HG03159 (cell line): ENCODE measurements around the gene SH3GL3.

Experiments used
- ATAC-seq: cut with Tn5 transposase; IDR thresholded peaks from one replicate; pipeline ENCODE4 v1.9.1; 2021; ENCODE audit warnings: mild to moderate bottlenecking, moderate library complexity; ENCODE audit not compliant: unreplicated experiment

The SH3GL3 gene

DNA sequence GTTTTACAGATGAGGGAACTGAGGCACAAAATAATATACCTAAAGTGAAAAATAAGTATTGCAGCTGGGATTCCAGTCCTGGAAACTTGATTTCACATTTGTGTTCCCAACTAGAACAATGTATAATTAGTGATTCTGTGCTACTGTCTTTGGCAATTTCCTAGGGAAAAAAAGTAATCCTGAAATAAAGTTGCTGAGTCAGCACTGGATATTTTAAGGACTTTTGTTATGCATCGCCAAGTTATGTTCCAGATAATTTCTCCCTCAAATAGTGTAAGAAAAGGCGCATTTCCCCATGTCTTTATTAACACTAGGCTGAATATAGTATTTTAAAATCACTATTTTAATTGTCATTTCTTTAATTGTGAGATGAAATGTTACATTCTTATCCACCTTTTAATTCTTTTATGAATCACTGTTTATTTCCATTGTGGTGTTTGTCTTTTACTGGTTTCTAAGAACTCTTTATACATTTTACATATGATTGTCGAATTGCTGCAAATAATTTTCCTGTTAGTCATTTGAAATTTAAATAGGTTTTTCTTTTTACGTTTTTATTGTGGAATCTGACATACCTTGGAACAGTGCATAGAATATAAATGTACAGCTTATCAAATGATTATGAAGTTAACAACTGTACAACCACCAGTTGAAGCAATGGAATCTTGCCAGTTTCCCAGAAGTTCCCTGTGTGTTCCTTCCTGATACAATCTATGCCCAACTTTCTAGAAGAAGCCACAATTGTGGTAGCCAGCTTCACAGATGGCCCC lies 56.6 kb downstream of the SH3GL3 start:
- no peak for ATAC-seq

DNA sequence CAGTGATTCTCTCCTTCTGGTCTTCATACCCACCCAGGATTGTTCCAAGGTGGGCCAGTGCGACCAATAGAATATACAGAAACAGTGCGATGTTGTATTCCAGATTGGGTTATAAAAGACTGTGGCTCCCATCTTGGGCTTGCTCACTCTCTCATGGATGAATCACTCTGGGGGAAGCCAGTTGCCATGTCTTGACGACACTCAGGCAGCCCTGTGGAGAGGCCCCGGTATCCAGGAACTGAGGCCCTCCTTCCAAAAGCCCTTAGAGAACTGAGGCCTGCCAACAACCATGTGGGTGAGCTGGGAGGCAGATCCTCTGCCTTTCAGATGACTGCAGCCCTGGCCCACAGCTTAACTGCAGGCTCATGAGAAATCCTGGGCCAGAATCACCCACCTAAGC lies 57.2 kb downstream of the SH3GL3 start:
- ATAC-seq = no peak

DNA sequence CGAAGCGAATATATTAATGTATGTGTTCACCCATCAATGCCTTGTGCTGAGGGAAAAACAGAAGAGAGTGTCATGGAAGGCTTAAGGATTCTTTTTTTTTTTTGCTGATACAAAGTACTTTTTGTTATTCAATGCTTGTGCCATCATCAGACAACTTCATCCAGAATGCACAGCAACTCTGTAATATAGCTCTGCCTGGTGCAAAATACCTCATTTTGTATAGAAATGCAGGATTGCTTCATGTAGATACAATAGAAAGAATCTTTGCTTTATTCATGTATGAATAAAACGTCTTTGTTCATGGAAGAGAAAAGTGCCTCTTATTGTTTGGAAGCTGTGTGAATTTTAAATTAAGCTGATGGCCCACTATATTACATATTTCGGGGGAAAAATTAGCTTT lies 62.9 kb downstream of the SH3GL3 start:
- no peak for ATAC-seq

DNA sequence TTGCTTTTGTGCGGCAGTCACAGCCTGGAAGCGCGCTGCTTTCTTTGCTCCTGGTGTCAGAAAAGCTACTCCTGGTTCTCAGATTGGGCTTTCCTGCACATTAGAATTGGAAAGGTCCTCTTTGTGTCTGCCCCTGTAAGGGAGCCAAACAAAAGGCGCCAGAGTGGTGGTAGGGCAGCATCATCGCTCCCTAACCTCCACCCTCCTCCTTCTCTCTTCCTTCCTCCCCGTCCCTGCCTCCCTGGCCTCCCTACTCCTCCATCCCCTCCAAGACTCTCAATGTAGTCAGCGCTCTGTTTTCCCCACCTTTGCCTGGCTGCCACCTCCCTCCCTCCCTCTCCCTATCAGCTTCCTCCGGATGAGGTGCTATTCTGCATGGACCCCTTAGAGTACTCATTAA lies 65.3 kb downstream of the SH3GL3 start:
- no peak for ATAC-seq

DNA sequence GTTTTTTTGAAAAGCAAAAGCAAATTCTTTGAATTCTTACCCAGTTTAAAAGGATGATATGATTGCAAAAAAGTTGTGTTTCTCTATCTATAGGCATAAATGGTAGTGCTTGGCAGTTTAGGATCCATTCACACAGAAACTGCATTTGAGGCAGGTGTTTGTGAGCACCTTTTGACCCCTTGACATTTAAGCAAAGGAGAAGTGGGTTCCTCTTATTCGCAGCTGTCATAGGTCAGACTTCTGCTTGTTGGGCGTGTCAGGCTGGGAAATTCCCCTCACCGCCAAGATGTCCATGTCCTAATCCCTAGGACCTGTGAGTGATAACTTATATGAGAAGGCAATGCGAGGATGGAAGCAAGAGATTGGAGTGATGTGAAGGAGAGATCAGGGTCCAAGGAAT lies 67.4 kb downstream of the SH3GL3 start:
- no peak for ATAC-seq

DNA sequence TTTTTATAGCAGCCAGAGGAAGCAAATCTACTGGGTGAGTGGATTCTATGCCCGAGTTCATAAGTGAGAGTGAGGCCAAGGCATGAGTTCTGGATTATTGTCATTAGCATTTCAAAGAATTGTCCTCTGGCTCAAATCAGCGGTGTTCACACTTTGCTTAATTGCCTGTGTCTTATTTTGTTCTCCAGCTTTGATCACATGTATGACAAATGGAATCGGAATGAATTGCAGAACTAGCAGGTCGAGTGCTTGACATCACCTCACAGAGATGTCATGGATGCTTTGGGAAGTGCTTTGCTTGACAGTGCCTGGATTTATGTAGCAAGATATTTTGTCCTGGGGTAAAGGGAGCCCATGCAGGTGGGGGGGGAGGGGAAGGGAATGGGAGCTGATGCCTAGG lies 68.0 kb downstream of the SH3GL3 start:
- no peak for ATAC-seq

DNA sequence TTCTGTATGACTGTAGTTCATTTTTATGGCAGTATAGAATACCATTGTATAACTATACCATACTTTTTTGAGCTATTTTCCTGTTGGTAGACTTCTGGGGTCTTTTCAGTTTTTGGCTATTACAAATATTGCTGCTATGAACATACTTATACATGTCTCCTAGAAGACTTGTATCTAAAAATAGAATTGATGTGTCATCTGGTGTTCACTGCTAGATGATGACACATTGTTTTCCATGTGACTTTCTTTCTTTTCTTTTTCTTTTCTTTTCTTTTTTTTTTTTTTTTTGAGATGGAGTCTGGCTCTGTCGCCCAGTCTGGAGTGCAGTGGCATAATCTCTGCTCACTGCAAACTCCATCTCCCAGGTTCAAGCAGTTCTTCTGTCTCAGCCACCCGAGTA lies 69.8 kb downstream of the SH3GL3 start:
- no peak for ATAC-seq

DNA sequence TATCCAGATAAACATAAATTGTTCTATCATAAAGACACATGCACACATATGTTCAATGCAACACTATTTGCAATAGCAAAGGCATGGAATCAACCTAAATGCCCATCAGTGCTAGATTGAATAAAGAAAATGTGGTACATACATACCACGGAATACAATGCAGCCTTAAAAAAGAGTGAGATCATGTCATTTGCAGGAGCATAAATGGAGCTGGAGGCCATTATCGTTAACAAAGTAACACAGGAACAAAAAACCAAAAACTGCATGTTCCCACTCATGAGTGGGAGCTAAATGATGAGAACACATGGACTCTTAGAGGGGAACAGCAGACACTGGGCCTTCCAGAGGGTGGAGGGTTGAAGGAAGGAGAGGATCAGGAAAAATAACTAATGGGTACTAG lies 79.2 kb downstream of the SH3GL3 start:
- no peak for ATAC-seq

DNA sequence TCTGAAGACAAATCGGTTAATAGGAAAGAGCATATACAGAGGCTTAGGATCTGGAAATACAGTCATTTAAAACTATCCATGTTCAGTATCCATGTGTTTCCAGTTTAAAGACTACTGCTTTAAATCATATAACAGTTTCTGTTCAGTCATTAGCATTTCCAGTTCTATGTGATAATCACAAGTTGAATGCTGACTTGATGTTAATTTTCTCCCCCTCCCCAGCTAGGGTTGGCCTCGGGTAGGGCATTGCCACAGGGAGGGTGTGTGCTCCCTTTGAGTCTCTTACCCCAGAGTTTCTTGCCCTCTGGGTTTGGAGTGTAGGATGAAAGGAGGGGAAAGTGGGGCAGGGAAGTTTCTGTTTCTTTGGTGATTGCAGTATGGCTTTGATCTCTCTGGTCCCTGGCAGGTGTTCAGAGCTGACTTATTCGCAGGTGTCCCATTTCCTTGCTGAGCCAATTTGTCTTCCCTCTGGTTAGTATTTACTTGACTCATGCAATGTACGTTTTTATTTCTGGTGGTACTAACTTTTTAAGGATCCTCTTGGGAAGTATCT lies 86.3 kb downstream of the SH3GL3 start:
- ATAC-seq = no peak

DNA sequence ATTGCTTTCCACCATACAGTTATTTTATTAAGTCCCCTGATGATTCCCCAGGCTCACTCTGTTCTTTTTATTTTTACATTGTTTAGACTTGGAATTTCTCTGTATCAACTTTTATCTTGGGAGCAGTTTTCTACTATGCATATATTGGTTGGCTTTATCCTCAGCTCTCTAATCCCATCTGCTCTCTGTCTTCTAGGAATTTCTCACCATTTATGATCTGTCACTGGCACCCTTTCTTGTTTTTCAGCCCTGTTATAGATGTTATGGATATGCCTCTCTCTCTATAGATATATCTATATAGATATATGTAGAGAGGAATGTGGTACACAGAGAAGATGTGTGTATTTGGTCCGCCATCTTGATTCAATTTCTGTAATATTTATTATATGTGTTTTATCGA lies 90.5 kb downstream of the SH3GL3 start:
- no peak for ATAC-seq

DNA sequence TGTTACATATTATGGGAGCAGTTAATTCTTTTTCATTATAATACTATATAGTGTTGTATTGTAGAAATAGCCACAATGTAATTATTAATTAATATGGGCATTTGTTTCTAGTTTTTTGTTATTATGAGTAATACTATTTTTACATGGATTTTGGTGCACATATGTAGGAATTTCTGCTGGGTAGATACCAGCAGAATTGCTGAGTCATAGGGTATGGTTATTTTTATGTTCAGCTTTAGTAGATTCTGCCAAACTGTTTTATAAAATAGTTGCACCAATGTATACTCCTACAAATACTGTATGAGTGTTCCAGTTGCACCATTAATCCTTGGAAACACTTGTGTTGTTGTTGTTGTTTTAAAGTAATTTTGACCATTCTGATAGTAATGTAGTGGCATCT lies 91.5 kb downstream of the SH3GL3 start:
- ATAC-seq = no peak

DNA sequence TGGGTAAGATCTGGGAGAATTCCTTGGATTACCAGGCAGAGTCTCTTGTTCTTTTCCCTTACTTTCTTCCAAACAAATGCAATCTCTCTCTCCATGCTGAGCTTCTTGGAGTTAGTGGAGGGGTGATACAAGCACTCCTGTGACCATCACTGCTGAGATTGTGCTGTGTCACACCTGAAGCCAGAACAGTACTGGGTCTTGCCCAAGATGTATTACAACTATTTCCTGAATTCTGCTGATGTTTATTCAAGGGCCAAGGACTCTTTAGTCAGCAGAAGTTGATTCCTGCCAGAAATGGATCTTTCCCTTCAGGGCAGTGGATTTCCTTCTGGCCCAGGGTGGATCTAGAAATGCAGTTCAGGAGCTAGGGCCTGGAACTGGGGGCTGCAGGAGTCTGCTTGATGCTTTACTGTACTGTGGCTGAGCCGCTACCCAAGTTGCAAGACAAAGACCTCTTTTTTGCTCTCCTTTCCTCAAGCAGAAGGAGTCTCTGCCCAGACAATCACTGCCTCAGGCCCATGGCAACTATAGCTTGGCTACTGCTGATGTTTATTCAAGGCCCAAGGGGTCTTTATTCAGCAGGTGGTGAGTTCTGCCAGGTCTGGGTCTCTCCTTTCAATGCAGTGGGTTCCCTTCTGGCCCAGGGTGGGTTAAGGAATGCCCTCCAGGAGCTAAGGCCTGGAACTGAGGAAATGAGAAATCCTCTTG lies 98.8 kb downstream of the SH3GL3 start:
- no peak for ATAC-seq

DNA sequence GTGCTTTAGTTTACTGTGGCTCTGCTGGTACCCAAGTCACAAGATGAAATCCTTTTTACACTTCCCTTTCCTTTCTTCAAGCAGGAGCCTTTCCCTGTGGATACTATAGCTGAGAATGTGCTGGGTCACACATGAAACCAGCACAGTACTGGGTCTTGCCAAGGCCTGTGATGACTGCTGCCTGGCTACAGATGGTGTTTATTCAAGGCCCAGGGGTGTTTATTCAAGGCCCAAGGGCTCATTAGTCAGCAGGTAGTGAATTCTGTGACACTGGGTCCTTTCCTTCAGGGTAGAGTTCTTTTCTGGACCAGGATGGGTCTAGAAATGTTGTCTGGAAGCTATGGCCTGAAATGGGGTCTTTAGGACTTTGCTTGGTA lies 99.4 kb downstream of the SH3GL3 start:
- no peak for ATAC-seq

DNA sequence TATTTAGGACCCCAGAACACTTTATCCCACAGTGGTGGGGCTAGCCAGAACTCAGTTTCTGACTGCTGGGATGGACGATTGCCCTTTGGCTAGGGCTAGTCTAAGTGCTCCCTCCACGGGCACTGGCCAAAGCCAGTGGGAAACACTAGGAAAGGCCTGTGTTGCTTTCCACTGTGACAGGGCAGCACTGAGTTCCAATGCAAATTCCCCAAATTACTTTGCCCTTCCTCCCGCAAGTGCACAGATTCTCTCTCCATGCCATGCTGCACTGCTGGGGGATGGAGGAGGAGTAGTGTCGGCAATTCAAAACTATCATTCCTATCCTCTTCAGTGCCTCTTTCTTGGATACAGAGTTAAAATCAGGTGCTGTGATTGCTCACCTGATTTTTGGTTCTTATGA lies 100.0 kb downstream of the SH3GL3 start:
- ATAC-seq = no peak

DNA sequence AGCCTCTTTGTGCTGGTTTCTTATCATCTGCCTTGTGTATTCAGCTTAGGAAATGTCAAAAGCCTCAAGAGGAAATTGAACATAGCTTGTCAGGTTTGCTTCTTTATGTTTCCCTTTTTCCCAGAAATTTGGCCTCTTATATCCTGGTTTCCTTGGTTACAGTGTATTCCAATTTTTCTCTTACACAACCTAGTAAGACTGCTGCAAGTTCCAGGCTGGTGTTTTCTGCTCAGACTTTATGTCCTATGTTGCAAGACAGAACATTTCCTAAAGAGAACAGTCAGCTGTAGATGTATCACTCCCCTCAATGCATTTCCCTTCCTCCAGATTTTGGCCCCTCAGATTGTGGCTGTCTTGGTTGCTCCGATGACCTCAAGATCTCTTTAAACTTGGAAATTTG lies 102.5 kb downstream of the SH3GL3 start:
- ATAC-seq = no peak

DNA sequence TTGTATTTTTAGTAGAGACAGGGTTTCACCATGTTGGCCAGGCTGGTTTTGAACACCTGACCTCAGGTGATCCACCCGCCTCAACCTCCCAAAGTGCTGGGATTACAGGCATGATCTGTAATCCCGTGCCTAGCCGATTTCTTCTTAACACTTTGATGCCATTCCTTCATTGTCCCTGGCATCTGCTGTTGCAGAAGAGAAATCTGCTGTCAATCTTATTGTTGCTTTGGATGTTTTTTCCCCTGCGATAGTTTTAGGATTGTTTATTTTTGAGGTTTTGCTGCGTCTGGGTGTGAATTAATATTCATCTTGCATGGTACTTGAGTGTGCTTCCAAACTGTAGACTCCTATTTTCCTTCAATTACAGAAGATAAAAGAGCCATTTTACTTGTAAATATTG lies 107.4 kb downstream of the SH3GL3 start:
- ATAC-seq = no peak

DNA sequence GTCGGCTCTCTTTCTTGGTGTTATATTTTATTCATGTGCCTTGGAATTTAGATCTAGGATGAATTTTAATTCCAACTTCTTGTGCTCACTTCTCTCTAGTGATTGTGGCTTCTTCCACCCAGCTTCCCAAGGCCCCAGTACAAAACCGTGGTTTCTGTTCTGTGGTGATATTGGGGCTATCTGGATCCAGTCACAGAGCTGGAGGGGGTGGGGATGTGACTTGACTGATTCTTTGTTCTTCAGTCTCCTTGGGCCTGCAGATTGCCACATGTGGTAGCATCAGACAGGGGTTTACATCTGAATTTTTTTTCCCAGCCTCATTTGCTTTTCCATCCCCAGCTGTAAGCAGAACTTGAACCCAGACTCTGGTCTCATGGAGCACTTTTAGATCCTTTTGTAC lies 108.2 kb downstream of the SH3GL3 start:
- no peak for ATAC-seq

DNA sequence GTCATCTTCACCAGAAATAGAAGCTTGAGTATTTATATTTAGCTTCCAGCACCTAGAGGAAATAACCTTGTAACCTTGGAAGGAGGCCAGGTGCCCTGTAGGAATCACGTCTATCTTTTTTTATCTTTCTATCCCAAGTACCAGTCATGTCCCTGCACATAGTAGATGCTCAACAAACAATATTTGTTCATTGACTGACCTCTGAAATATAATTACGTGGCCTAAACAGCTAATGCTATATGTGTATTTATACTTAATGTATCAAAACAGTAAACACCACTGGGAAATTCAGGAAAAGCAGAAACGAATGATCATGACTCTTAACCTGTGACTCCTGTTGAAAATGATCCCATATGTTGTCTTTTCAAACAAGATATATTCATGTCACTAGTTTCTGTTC lies 108.9 kb downstream of the SH3GL3 start:
- no peak for ATAC-seq

DNA sequence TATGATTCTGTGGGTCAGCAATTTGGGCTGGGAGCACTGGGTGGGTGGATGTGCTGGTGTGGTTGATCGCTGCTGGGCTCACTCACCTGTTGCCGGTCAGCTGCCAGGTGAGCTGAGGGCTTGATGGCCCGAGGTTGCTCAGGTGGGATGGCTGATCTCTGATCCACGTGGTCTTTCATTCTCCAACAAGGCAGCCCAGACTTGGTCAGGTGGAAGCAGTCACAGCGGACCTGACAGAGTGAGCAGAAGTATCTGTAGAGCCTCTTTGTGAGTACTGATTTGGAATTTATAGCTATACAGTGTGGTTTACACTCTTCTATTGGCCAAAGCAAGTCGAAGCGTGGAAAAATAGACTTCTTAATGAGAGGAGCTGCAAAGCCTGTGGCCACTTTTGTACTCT lies 109.6 kb downstream of the SH3GL3 start:
- no peak for ATAC-seq

DNA sequence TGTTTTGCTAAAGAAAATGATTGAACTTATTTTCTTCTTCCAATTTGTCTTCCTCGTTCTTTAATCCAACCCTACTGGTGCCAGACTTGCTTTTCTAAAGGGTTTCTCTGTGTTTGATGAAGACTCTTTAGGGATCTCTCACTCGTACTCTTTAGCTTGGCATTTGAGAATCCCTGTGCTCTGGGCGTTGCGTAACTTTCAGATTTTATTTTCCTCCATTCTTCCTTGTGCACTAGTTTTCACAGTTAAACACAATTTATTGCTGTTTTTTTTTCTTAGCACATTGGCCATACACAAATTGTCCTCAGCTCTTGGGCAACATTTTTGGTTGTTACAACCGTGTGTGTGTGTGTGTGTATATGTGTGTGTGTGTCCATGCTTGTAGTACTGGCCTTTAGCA lies 111.0 kb downstream of the SH3GL3 start:
- no peak for ATAC-seq

DNA sequence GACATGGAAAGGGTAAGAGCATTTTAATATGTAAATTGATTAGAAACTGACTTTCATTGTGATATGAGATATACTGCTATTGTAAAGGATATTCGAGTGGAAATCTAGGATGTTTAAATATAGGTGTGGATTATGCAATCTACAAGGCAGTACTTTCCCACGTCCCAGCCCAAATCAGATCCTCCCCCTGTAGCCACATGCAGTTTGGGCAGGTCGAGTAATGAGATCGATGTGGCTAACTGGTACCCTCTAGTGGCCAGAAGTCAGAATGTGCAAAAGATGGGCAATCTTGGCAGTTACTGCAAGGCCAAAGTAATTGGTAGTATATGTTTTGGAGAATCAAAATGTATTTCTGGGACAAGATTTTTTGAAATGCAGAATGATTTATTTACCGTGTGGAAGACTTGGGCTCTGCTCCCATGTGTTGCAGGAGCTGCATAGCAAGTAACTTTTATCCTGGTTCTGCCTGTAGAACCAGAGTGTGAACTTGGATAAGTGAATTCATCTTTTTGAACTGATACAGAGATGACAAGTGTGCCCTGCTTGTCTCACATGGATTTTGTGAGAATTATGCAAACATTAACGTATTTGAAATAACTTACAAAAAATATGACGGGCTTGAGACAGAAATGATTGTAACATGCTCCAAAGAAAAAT lies 112.3 kb downstream of the SH3GL3 start:
- ATAC-seq = peak; percentile 86

DNA sequence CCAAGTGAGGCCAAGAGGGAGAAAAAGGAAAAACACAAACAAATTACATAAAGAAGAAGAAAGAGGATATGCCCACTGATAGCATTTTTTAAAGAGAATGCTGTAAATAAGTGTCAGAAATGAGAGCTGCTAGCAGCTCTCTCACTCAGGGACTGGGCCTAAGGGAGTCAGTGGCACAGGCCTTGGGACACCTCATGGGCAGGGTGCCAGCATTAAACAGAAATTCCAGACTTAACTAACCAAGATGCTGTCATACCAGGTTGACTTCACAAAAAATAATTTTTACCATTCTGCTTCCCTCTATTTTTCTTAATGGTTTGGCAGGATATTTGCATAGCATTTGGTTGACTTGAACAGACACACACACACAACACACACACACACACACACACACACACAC lies 114.5 kb downstream of the SH3GL3 start:
- no peak for ATAC-seq
